PFSK-1 (cell line): ENCODE measurements around the gene NBR1.
"Not testable (repeated sequence)": the region's sequence is repeated elsewhere in the genome, so short reads cannot be mapped to it uniquely, and the experiment has no call there.

ENCODE experiments used
- FOXP2 ChIP-seq: optimal IDR thresholded peaks from 2 replicates; pipeline ENCODE3; 2011; ENCODE audit warnings: borderline replicate concordance, control low read depth, inconsistent platforms; ENCODE audit not compliant: insufficient read depth; ENCODE audit errors: extremely low read length, extremely low read depth
- REST ChIP-seq, 2 experiments: IDR thresholded peaks; 2 replicates each; pipeline versions ENCODE4 v1.6.1 to v1.8.0; 2011 to 2012; ENCODE audit warnings: low read depth in 2 of 2, low read length in 2 of 2, control low read depth in 1 of 2, inconsistent platforms in 1 of 2, mild to moderate bottlenecking in 1 of 2, moderate library complexity in 1 of 2; ENCODE audit not compliant: insufficient read depth in 1 of 2
- SIN3A ChIP-seq: IDR thresholded peaks from 2 replicates; pipeline ENCODE4 v1.6.1; 2012; ENCODE audit warnings: mild to moderate bottlenecking, low read length, moderate library complexity, borderline replicate concordance; ENCODE audit not compliant: insufficient read depth

The NBR1 gene

DNA sequence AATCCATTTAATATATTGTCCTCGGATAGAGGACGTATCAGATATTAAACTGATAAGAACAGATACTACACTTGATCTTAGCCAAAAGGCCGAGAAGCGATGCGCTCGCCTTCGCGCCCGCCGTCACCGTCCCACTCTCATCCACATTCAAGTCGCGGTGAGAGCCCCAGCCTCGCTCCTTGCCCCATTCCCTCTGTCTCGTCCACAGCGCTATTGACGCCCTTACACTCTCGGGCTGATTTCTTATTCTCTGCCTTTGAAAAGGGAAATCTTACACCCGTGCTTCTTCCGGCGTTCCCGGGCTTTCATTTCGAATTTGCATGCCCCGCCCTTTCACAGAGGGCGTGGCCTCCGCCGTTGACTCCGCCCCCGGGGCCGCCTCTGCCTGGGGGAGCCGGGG lies 62.9 kb downstream of the NBR1 start, which contains the start of gene RNU2-1:
RNU2-1 (minus strand) TSS at position 101 of the 400 bp plus-strand sequence.
- not testable (repeated sequence) for TF ChIP-seq SIN3A; REST (IDR thresholded peaks at IDR 0.05; ENCODE audit: insufficient read depth in 1 of 2, low read depth in 2 of 2, low read length in 2 of 2); FOXP2
